Large intestine (tissue), 3 donors: ENCODE measurements around the gene NEUROD1. TPM values are rescaled to one million over a fixed set of nuclear protein-coding genes. Genes with fewer than 3 reads are reported as not detected.

Source experiments
- DNase-seq, 2 donors: peaks; one replicate each; pipeline versions ENCODE4 v3.0.0 to v3.0.0-alpha.2; 2013
- H3K27ac ChIP-seq: one replicate; pipeline ENCODE4 v1.5.1; 2013; ENCODE audit warnings: low read length
- H3K27me3 ChIP-seq: 2 replicates; pipeline ENCODE4 v1.6.1; 2013; ENCODE audit warnings: low read length; ENCODE audit not compliant: control insufficient read depth, insufficient read depth
- H3K36me3 ChIP-seq: 2 replicates; pipeline ENCODE4 v1.6.1; 2013; ENCODE audit warnings: low read length; ENCODE audit not compliant: control insufficient read depth, insufficient read depth
- H3K4me1 ChIP-seq: one replicate; pipeline ENCODE4 v1.6.1; 2013; ENCODE audit warnings: low read length; ENCODE audit not compliant: control insufficient read depth, insufficient read depth
- H3K4me3 ChIP-seq: one replicate; pipeline ENCODE4 v1.5.1; 2013; ENCODE audit warnings: low read length
- H3K9me3 ChIP-seq: one replicate; pipeline ENCODE4 v1.6.1; 2013; ENCODE audit warnings: mild to moderate bottlenecking, low read depth, low read length, moderate library complexity; ENCODE audit not compliant: control insufficient read depth
- WGBS: methylation state at CpG from one replicate; pipeline ENCODE4 v1.1.5; 2013; ENCODE audit warnings: low lambda C conversion rate; ENCODE audit not compliant: insufficient coverage; 5-methylcytosine and 5-hydroxymethylcytosine counted together
- polyA plus RNA-seq: library from polyadenylated mRNA; unstranded; fragments of 120-200 nt; gene quantifications from one replicate; pipeline ENCODE4 v1.2.1, GENCODE V29; 2013

The NEUROD1 gene
- polyA plus RNA-seq, 1 donor, result 29.9 TPM

GRCh38 chr2:181662287-181662686, 18.0 kb downstream of the NEUROD1 start:
- H3K27ac ChIP-seq, result no peak overlapping the region
- H3K4me3 ChIP-seq, result no peak overlapping the region
- no CpG with 5 or more reads among the region's 2 CpGs for WGBS
- H3K4me1 ChIP-seq, result peaks cover 34% of the 10 kb centered on the region
- H3K36me3 ChIP-seq, result no peaks in the 10 kb centered on the region
- DNase-seq, result no peak
- H3K27me3 ChIP-seq, result peaks cover 5% of the 10 kb centered on the region
- H3K9me3 ChIP-seq, result no peaks in the 10 kb centered on the region

GRCh38 chr2:181660181-181660580, 20.1 kb downstream of the NEUROD1 start:
- Histone ChIP-seq H3K9me3 (peaks cover 4% of the 10 kb centered on the region), H3K27me3 (peaks cover 6% of the 10 kb centered on the region), H3K4me3 (no peak overlapping the region), H3K36me3 (no peaks in the 10 kb centered on the region), H3K4me1 (peaks cover 37% of the 10 kb centered on the region), H3K27ac (no peak overlapping the region)
- WGBS, result 8% methylated on average over 2 of the region's 3 CpGs
- DNase-seq, result peak in 1 of 2 donors; percentile 74

GRCh38 chr2:181658444-181658843, 21.9 kb downstream of the NEUROD1 start:
- DNase-seq, result peak; percentile 44 to 61
- WGBS, result no CpG with 5 or more reads among the region's 4 CpGs
- H3K4me3 ChIP-seq, result no peak overlapping the region
- peaks cover 6% of the 10 kb centered on the region for H3K27me3 ChIP-seq
- H3K9me3 ChIP-seq, result peaks cover 4% of the 10 kb centered on the region
- H3K4me1 ChIP-seq, result peaks cover 37% of the 10 kb centered on the region
- H3K27ac ChIP-seq, result peak overlapping the region; percentile 33
- no peaks in the 10 kb centered on the region for H3K36me3 ChIP-seq

- Histone ChIP-seq H3K27ac (peak overlapping the region; percentile 80), H3K27me3 (peaks cover 6% of the 10 kb centered on the region)
- WGBS, result no CpG with 5 or more reads among the region's 4 CpGs
These were observed 22.9 kb downstream of the NEUROD1 start for GRCh38 chr2:181657379-181657778.

GRCh38 chr2:181656450-181657291, 23.6 kb downstream of the NEUROD1 start, which contains the start of gene CERKL:
Gene CERKL (minus strand): TSS chr2:181657105. CDS start chr2:181657006, 99 bp downstream.
- peaks cover 37% of the 10 kb centered on the region for H3K4me1 ChIP-seq
- H3K4me3 ChIP-seq, result peak within 1 kb of the TSS; percentile 66
- peaks cover 4% of the 10 kb centered on the region for H3K9me3 ChIP-seq
- H3K27me3 ChIP-seq, result peaks cover 6% of the 10 kb centered on the region
- DNase-seq, result peak; percentile 42 to 84
- no peaks in the 10 kb centered on the region for H3K36me3 ChIP-seq
- no CpG with 5 or more reads among the region's 70 CpGs for WGBS
- H3K27ac ChIP-seq, result peak within 1 kb of the TSS; percentile 80

More at GRCh38 chr2:181657379-181657778, 22.9 kb downstream of the NEUROD1 start:
- peak in 1 of 2 donors; percentile 45 for DNase-seq
- Histone ChIP-seq H3K36me3 (no peaks in the 10 kb centered on the region), H3K4me1 (peaks cover 37% of the 10 kb centered on the region), H3K4me3 (peak overlapping the region; percentile 66), H3K9me3 (peaks cover 4% of the 10 kb centered on the region)

- Histone ChIP-seq H3K27ac (peak overlapping the region; percentile 80), H3K4me3 (peak overlapping the region; percentile 66), H3K9me3 (peaks cover 4% of the 10 kb centered on the region), H3K27me3 (peaks cover 6% of the 10 kb centered on the region), H3K4me1 (peaks cover 32% of the 10 kb centered on the region), H3K36me3 (no peaks in the 10 kb centered on the region)
- peak in 1 of 2 donors; percentile 50 for DNase-seq
- 43% methylated on average over 1 of the region's 7 CpGs for WGBS
These were observed 24.8 kb downstream of the NEUROD1 start for GRCh38 chr2:181655519-181655918.

- H3K4me1 ChIP-seq, result no peaks in the 10 kb centered on the region
- H3K27ac ChIP-seq, result no peak overlapping the region
- no peaks in the 10 kb centered on the region for H3K9me3 ChIP-seq
- 100% methylated on average over 2 of the region's 4 CpGs for WGBS
- no peak for DNase-seq
- no peaks in the 10 kb centered on the region for H3K27me3 ChIP-seq
- no peak overlapping the region for H3K4me3 ChIP-seq
- no peaks in the 10 kb centered on the region for H3K36me3 ChIP-seq
These were observed 30.8 kb downstream of the NEUROD1 start for GRCh38 chr2:181649436-181649979.

GRCh38 chr2:181648478-181649155, 31.7 kb downstream of the NEUROD1 start:
- no CpG with 5 or more reads among the region's 2 CpGs for WGBS
- H3K9me3 ChIP-seq, result no peaks in the 10 kb centered on the region
- no peak overlapping the region for H3K27ac ChIP-seq
- H3K36me3 ChIP-seq, result no peaks in the 10 kb centered on the region
- H3K4me3 ChIP-seq, result no peak overlapping the region
- H3K4me1 ChIP-seq, result peaks cover 4% of the 10 kb centered on the region
- no peak for DNase-seq
- no peaks in the 10 kb centered on the region for H3K27me3 ChIP-seq

GRCh38 chr2:181646415-181646987, 33.8 kb downstream of the NEUROD1 start:
- H3K9me3 ChIP-seq, result no peaks in the 10 kb centered on the region
- no peak overlapping the region for H3K4me3 ChIP-seq
- no peak for DNase-seq
- no CpG with 5 or more reads among the region's 1 CpG for WGBS
- H3K4me1 ChIP-seq, result peaks cover 10% of the 10 kb centered on the region
- no peak overlapping the region for H3K27ac ChIP-seq
- no peaks in the 10 kb centered on the region for H3K36me3 ChIP-seq
- no peaks in the 10 kb centered on the region for H3K27me3 ChIP-seq

- no CpG with 5 or more reads among the region's 1 CpG for WGBS
- no peaks in the 10 kb centered on the region for H3K9me3 ChIP-seq
- H3K4me3 ChIP-seq, result no peak overlapping the region
- H3K27me3 ChIP-seq, result no peaks in the 10 kb centered on the region
- H3K36me3 ChIP-seq, result no peaks in the 10 kb centered on the region
- DNase-seq, result peak; percentile 16 to 66
- H3K4me1 ChIP-seq, result peaks cover 18% of the 10 kb centered on the region
- peak overlapping the region; percentile 60 for H3K27ac ChIP-seq
These were observed 37.2 kb downstream of the NEUROD1 start for GRCh38 chr2:181643151-181643550.
